Naive thymus-derived CD8-positive, alpha-beta T cell (primary cell): ENCODE measurements around the gene PDE4B. TPM values are rescaled to one million over a fixed set of nuclear protein-coding genes. Genes with fewer than 3 reads are reported as not detected.

Source experiments
- ATAC-seq, 2 donors: fragments of 150-1000 bp; cut with Tn5 transposase in 1 of 2; sonication (Bioruptor Pico), chemical (Tn5 transposase) in 1 of 2; 1 replicate in 1 of 2; 2 replicates in 1 of 2; pipeline ENCODE4 v1.10.0; 2021; ENCODE audit warnings: mild to moderate bottlenecking in 2 of 2, moderate library complexity in 2 of 2
- POLR2A ChIA-PET: fragments of 350-600 bp; sonication (Branson Sonifier 250); formaldehyde crosslinking; loops from one replicate; lab custom pipeline; 2021; ENCODE audit warnings: antibody characterized with exemption; lab: Charles Lee
- DNase-seq, 10 donors: peaks; one replicate each; pipeline versions ENCODE4 v3.0.0 to v3.0.0-alpha.2; 2020 to 2022
- H3K27ac Mint-ChIP-seq, 10 donors: one replicate each; pipeline ENCODE4 v1.8.0; 2020 to 2022; ENCODE audit warnings: mild to moderate bottlenecking in 10 of 10, mixed read lengths in 10 of 10, moderate library complexity in 4 of 10, inconsistent platforms in 1 of 10
- H3K27me3 Mint-ChIP-seq, 5 donors: one replicate each; pipeline ENCODE4 v1.8.0; 2021 to 2022; ENCODE audit warnings: mixed read lengths in 5 of 5
- H3K36me3 Mint-ChIP-seq, 3 donors: one replicate each; pipeline ENCODE4 v1.8.0; 2020 to 2022; ENCODE audit warnings: mixed read lengths in 3 of 3, mild to moderate bottlenecking in 2 of 3, inconsistent platforms in 1 of 3
- H3K4me1 Mint-ChIP-seq, 4 donors: one replicate each; pipeline ENCODE4 v1.8.0; 2021 to 2022; ENCODE audit warnings: mixed read lengths in 4 of 4
- H3K4me3 Mint-ChIP-seq, 10 donors: one replicate each; pipeline ENCODE4 v1.8.0; 2020 to 2022; ENCODE audit warnings: mild to moderate bottlenecking in 10 of 10, mixed read lengths in 10 of 10, moderate library complexity in 6 of 10, inconsistent platforms in 1 of 10
- H3K9me3 Mint-ChIP-seq, 9 donors: one replicate each; pipeline ENCODE4 v1.8.0; 2020 to 2022; ENCODE audit warnings: mixed read lengths in 9 of 9, mild to moderate bottlenecking in 3 of 9, inconsistent platforms in 1 of 9, moderate library complexity in 1 of 9
- polyA plus RNA-seq, 3 donors: library from polyadenylated mRNA; unstranded; fragments of 300-500 nt; fragmentation: Illumina TruSeq; gene quantifications; one replicate each; pipeline ENCODE4 v1.2.3, GENCODE V29; 2021
- total RNA-seq, 8 experiments: library from RNA in 2 of 8; stranded (reverse) in 2 of 8; gene quantifications; one replicate each; pipeline ENCODE4 v1.2.3 and lab custom pipeline; 2021 to 2026

Gene PDE4B
- total and polyA plus RNA-seq, 5 experiments from 2014 or later = 27.4 to 35.2 (median 31.9) TPM

DNA sequence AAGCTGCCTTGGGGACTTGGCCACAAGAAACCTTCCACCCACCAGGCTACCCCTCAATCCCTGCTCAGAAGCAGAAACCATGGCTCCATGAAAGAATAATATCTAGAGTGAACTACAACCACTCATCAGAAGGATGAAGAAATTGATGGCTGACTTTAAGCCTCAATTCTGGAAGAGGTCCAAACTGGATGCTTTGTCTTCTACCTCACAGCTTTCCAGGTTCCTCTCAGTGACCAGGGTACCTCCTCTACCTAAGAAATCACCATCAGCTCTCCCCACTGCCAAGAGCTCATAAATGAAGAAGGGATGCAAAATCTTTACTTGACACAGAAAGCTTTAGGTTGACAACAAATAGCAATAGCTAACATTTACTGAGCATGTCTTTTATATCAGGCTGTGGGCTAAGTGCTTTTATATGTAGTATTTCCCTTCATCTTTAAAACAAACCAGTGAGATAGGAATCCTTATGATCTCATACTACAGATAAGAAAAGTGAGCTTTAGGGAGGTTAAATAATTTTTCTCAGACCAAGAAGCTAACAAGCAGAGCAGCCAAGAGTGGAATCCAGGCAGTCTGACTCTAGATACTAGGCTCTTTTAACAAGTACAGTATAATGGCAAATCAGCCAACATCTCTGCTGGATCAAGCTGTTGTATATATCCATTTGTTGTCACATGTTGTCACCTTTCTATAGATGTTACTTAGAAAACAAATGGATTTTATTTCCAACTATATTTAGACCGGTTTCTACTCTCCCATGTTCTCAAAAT lies 498.3 kb downstream of the PDE4B start:
- H3K27ac Mint-ChIP-seq = peak overlapping the region in 1 of 10 donors; percentile 1
- POLR2A ChIA-PET = no interaction called here
- H3K27me3 Mint-ChIP-seq = no peaks in the 10 kb centered on the region
- ATAC-seq = no peak
- no peak overlapping the region for H3K4me3 Mint-ChIP-seq
- DNase-seq = no peak
- peaks cover 0 to 2% (median 0%) of the 10 kb centered on the region in 9 donors for H3K9me3 Mint-ChIP-seq
- no peaks in the 10 kb centered on the region for H3K36me3 Mint-ChIP-seq
- H3K4me1 Mint-ChIP-seq = peaks cover 8 to 47% (median 20%) of the 10 kb centered on the region in 4 donors

DNA sequence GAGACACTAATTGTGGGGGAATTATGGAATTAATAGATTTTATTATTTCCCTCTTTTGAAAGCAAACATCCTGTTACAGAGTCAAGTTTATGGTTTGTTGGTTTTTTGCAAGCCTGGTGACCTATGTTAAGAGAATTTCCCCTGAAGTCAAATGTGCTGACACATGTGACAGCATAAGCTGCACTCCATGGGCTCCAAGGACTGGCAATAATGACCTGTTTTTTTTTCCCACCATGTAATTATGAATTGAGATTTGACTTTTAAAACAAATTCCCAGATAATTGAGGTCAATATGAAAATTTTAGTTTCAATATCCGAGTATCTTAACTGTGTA lies 498.8 kb downstream of the PDE4B start:
- Mint-ChIP-seq H3K9me3 (peaks cover 0 to 2% (median 0%) of the 10 kb centered on the region in 9 donors), H3K27ac (no peak overlapping the region)
- POLR2A ChIA-PET = no interaction called here

DNA sequence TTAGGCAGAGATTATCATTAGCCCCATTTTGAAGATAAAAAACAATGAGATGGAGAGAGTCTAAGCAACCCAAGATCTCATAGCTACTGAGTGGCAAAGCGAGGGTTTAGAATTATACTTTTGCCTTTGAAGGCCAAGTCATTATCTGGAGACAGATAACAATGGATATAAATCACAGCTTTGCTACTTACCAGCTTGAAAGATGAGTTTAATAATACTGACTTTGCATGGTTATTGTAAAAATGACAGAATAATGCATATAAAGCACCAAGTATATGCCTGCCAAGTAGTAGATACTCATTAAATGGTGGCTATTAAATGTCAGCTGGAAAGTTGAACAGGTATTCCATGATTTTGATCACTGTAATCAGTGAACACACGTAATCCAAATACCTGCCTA lies 499.6 kb downstream of the PDE4B start:
- Mint-ChIP-seq H3K36me3 (no peaks in the 10 kb centered on the region), H3K4me3 (no peak overlapping the region), H3K9me3 (peaks cover 0 to 2% (median 0%) of the 10 kb centered on the region in 9 donors), H3K27me3 (no peaks in the 10 kb centered on the region), H3K27ac (no peak overlapping the region), H3K4me1 (peaks cover 8 to 43% (median 14%) of the 10 kb centered on the region in 4 donors)
- POLR2A ChIA-PET = no interaction called here
- DNase-seq = no peak
- no peak for ATAC-seq

More for the DNA sequence above, 498.8 kb downstream of the PDE4B start:
- H3K4me3 Mint-ChIP-seq = no peak overlapping the region
- no peaks in the 10 kb centered on the region for H3K27me3 Mint-ChIP-seq
- no peak for DNase-seq
- peaks cover 8 to 47% (median 16%) of the 10 kb centered on the region in 4 donors for H3K4me1 Mint-ChIP-seq
- no peaks in the 10 kb centered on the region for H3K36me3 Mint-ChIP-seq
- ATAC-seq = no peak

DNA sequence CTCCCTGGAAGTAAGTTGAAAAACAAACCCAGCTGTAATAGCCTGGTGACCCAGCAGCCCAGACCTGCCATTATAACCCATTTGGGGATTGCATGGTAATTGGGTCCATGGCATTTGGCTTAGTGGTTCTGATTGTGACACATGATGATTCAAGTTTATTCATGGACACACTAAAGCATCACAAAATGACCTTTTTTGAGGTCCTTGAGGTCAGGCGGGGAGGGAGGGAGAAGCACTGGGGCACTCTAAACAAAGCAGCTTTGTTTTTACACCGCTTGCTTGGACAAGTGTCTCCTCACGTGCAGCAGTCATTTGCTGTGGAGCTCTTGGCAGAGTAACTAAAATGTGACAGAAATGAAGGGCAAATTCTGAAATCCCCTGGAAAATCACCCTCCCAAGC lies 500.2 kb downstream of the PDE4B start:
- POLR2A ChIA-PET = no interaction called here
- no peak for ATAC-seq
- no peak for DNase-seq
- H3K27me3 Mint-ChIP-seq = no peaks in the 10 kb centered on the region
- no peaks in the 10 kb centered on the region for H3K36me3 Mint-ChIP-seq
- H3K4me3 Mint-ChIP-seq = no peak overlapping the region
- H3K27ac Mint-ChIP-seq = no peak overlapping the region
- H3K9me3 Mint-ChIP-seq = peaks cover 0 to 2% (median 0%) of the 10 kb centered on the region in 9 donors
- peaks cover 8 to 42% (median 14%) of the 10 kb centered on the region in 4 donors for H3K4me1 Mint-ChIP-seq

DNA sequence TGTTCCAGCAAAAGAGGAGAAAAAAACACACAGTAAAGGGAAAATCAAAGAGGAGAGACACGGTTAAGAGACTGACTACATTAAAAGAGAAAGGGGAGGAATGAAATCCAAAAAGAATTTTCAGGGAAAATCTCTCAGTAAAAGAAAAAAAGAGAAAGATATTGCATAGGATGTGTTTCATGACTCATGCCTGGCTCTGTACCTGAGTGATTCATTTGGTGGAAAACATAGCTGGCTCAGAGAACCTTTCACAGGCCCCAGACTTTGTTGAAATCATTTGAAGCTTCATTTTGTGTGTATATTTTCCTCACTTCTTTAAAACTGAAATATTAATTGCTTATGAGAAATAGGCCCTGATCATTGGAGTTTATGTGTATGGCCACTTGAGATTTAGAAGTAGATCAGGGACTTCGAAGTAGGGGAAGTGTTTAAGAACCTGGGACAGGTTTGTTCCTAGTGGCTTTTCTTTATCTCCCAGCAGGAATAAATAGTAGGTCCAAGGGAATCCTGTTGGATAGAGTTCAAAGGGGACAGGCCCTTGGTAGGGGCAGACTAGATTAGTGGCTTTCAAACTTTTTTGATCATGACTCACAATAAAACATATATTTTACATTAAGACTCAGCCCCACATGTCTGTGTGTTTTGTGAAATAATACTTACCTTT lies 502.1 kb downstream of the PDE4B start:
- Mint-ChIP-seq H3K4me1 (peaks cover 6 to 46% (median 14%) of the 10 kb centered on the region in 4 donors), H3K27ac (peak overlapping the region in 2 of 10 donors; percentile 68 to 85), H3K4me3 (peak overlapping the region in 1 of 10 donors; percentile 4), H3K9me3 (peaks cover 0 to 2% (median 0%) of the 10 kb centered on the region in 9 donors), H3K36me3 (no peaks in the 10 kb centered on the region), H3K27me3 (no peaks in the 10 kb centered on the region)
- ATAC-seq = no peak
- POLR2A ChIA-PET = interaction anchor here (0.5 kb wide), 1 partner anchor 12 kb away, joined by 3 read pairs; no protein-coding TSS in a partner anchor
- no peak for DNase-seq

DNA sequence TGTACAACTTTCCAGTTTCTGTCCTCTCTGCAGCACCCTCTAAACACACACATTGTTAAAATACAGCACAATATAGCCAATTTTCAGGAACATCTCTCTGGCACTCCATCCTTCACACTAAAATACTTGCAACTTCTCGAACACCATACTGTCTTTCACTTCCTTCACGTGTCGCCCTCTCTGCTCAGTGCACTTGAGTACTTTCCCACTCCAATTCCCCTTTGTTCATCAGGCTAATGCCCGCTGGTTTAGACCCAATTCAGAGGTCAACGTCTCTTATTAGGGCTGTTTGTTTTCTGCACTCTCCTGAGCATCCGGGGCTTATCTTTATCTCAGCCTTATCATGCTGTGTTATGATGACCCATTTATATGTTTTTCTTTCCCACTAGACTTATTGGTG lies 503.1 kb downstream of the PDE4B start:
- no peak for ATAC-seq
- Mint-ChIP-seq H3K4me3 (no peak overlapping the region), H3K4me1 (peaks cover 6 to 43% (median 16%) of the 10 kb centered on the region in 4 donors), H3K27me3 (no peaks in the 10 kb centered on the region), H3K36me3 (no peaks in the 10 kb centered on the region), H3K9me3 (no peaks in the 10 kb centered on the region), H3K27ac (peak overlapping the region in 1 of 10 donors; percentile 3)
- no peak for DNase-seq
- POLR2A ChIA-PET = no interaction called here

DNA sequence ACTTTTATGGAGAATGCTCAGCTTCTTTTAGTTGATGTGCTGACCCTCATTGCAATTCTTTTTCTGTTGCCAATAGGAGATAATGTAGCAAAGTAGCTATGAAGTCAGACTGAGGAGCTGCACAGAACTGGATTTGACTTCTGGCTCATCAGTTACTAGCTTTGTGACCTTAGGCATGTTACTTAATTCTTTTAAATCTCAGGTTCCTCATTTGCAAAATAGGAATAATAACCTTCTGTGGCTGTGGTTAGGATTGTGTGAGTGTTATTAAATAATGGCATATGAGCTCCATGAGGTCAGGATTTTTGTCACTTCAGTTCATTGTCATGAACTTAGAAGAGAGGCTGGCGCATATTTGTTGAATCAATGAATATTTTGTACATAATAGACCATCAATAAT lies 503.7 kb downstream of the PDE4B start:
- ATAC-seq = no peak
- H3K27ac Mint-ChIP-seq = no peak overlapping the region
- H3K27me3 Mint-ChIP-seq = no peaks in the 10 kb centered on the region
- no peaks in the 10 kb centered on the region for H3K36me3 Mint-ChIP-seq
- POLR2A ChIA-PET = no interaction called here
- H3K9me3 Mint-ChIP-seq = no peaks in the 10 kb centered on the region
- no peak overlapping the region for H3K4me3 Mint-ChIP-seq
- H3K4me1 Mint-ChIP-seq = peaks cover 8 to 43% (median 17%) of the 10 kb centered on the region in 4 donors
- DNase-seq = no peak

DNA sequence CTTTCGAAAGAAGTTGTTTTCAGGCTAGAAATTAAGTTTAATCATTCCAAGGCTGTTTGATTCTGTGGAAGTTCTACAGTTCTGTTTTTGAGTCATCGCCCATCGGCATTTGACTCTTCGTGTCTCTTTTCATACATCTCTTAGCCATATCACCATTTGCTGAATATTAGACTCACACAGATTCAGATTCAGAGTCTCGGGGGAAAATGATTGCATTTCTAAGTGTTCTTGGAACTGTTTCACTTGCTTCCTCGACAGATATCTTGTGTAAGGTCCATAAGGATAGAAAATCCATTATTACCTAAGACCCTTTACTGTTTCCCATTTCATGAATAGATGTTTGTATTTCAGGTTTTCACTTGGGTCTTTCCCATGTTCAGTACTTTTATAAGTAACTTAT lies 504.3 kb downstream of the PDE4B start:
- H3K36me3 Mint-ChIP-seq = no peaks in the 10 kb centered on the region
- no peak overlapping the region for H3K4me3 Mint-ChIP-seq
- ATAC-seq (no peak), DNase-seq (no peak)
- H3K27ac Mint-ChIP-seq = no peak overlapping the region
- POLR2A ChIA-PET = no interaction called here
- H3K27me3 Mint-ChIP-seq = no peaks in the 10 kb centered on the region
- H3K4me1 Mint-ChIP-seq = peaks cover 8 to 45% (median 21%) of the 10 kb centered on the region in 4 donors
- H3K9me3 Mint-ChIP-seq = no peaks in the 10 kb centered on the region

DNA sequence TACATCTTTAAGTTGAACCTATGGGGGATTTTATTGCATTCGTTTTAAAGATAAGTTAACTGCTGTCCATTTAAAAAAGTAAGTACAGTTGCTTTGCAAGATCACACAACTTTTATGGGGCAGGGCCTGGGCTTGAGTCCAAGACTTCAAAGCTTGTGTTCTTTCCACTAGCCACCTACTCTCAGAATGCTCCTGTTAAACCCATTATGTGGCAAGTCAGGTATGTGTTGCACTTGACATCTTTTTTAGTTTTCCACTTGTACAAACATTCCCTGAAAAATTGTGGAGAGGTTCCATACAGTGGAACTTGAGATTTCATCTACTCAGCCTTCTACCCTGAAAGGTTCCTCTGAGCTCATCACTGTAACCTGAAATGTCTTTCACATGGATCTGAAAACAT lies 505.8 kb downstream of the PDE4B start:
- DNase-seq (no peak), ATAC-seq (no peak)
- no peaks in the 10 kb centered on the region for H3K27me3 Mint-ChIP-seq
- H3K4me3 Mint-ChIP-seq = no peak overlapping the region
- POLR2A ChIA-PET = no interaction called here
- H3K27ac Mint-ChIP-seq = peak overlapping the region in 1 of 10 donors; percentile 43
- H3K4me1 Mint-ChIP-seq = peaks cover 10 to 57% (median 31%) of the 10 kb centered on the region in 4 donors
- H3K36me3 Mint-ChIP-seq = no peaks in the 10 kb centered on the region
- H3K9me3 Mint-ChIP-seq = no peaks in the 10 kb centered on the region

DNA sequence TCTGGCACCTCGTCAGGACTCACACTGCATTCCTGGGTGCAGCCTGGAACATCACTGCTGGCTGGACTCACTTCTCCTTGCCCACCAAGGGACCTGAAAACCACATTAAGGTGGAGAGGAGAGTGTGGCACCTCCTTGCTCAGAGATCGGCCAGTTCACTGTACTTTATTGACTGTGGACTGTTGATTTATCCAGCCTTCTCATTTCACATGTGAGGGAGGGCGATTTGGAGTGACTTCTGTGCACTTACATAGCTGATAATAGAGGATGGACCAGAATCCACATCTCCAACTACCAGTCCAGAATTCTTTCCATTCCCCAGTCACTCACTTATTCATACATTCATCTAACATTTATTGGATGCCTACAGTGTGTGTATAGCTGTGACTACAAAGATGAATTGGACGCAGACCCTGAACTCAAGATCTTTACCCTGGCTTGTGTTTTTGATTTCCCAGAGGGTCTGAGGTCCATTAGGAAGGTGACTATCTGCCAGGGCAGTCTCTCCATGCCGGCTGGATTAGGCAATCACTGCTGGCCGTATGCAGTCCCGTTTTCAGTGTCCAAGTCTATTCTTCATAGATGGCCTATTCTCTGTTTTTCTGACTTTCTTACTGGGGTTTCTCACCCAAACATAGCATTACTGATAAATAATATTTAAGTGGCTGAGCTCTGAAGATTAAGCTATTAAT lies 507.7 kb downstream of the PDE4B start:
- no peaks in the 10 kb centered on the region for H3K27me3 Mint-ChIP-seq
- peak overlapping the region in 9 of 10 donors; percentile 74 to 96 (median 92) for H3K27ac Mint-ChIP-seq
- H3K9me3 Mint-ChIP-seq = no peaks in the 10 kb centered on the region
- H3K4me3 Mint-ChIP-seq = peak overlapping the region in 6 of 10 donors; percentile 67 to 85 (median 81)
- H3K4me1 Mint-ChIP-seq = peaks cover 10 to 49% (median 32%) of the 10 kb centered on the region in 4 donors
- DNase-seq = no peak
- POLR2A ChIA-PET = interaction anchor here (0.5 to 1.2 kb wide), 3 partner anchors 31 to 636 kb away, joined by 3 to 5 read pairs (median 3); no protein-coding TSS in a partner anchor
- no peak for ATAC-seq
- H3K36me3 Mint-ChIP-seq = no peaks in the 10 kb centered on the region

DNA sequence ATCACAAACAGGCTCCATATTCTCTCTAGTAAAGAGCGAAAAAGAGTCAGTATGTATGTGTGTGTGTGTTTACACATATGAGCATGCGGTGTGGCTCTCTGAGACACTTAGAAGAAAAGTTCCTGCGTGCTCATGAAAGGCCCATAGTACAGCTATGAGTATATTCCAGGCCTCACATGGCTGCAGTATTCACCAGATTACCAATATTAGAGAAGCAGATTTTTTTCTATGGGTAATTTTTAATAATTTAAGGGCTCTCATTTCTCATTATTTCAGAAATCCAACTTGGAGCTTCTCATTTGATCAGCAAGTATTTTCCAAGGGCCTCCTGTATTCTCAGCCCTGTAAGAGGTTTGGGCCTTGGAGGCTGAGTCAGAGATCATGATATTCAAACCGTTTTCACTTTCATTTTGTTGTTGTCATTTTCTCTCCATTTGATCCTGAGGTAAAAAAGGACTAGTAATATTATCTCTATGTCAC lies 508.3 kb downstream of the PDE4B start:
- POLR2A ChIA-PET = interaction anchor here (0.5 to 1.2 kb wide), 4 partner anchors 19 to 635 kb away, joined by 3 to 5 read pairs (median 4); no protein-coding TSS in a partner anchor
- peak; percentile 72 to 84 for ATAC-seq
- peak in 3 of 10 donors; percentile 35 to 43 (median 40) for DNase-seq
- Mint-ChIP-seq H3K27ac (peak overlapping the region; percentile 41 to 96 (median 88)), H3K27me3 (no peaks in the 10 kb centered on the region), H3K4me3 (peak overlapping the region; percentile 59 to 85 (median 80)), H3K4me1 (peaks cover 7 to 45% (median 32%) of the 10 kb centered on the region in 4 donors), H3K36me3 (no peaks in the 10 kb centered on the region), H3K9me3 (no peaks in the 10 kb centered on the region)

DNA sequence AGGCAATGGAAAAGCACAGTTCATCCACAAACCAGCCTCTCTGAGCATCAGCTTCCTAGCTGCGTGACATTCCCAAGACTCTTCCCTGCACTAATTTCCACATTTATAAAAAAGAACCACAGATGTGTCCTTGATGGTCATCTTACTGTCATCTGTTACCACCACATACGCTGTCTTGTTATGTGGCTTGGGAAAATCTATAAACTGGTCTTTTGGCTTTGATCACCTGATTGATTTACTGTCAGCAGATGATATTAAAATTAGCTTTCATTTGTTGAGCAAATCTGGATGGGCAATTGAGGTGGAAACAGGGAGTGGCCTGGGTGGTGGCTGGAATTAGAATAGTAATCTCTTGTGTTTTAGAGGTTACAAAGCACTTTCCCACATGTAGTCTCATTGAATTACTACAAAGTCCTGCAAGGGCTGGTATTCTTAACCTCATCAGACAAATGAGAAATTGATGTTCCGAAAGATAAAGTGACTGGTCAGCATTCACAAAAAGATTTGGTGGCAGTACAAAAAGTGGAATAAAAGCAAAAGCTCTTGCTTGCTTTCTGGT lies 509.6 kb downstream of the PDE4B start:
- Mint-ChIP-seq H3K4me1 (peaks cover 7 to 39% (median 32%) of the 10 kb centered on the region in 4 donors), H3K9me3 (no peaks in the 10 kb centered on the region), H3K27ac (peak overlapping the region in 9 of 10 donors; percentile 20 to 96 (median 79)), H3K36me3 (no peaks in the 10 kb centered on the region), H3K27me3 (no peaks in the 10 kb centered on the region), H3K4me3 (peak overlapping the region in 5 of 10 donors; percentile 2 to 66 (median 58))
- DNase-seq (no peak), ATAC-seq (no peak)
- POLR2A ChIA-PET = interaction anchor here (0.6 to 1.8 kb wide), 3 partner anchors 19 to 36 kb away, joined by 3 to 6 read pairs (median 5); no protein-coding TSS in a partner anchor
